Measurements from ENCODE around the gene MME.
"Not testable (repeated sequence)": the region's sequence is repeated elsewhere in the genome, so short reads cannot be mapped to it uniquely, and the experiment has no call there.

MME gene

DNA sequence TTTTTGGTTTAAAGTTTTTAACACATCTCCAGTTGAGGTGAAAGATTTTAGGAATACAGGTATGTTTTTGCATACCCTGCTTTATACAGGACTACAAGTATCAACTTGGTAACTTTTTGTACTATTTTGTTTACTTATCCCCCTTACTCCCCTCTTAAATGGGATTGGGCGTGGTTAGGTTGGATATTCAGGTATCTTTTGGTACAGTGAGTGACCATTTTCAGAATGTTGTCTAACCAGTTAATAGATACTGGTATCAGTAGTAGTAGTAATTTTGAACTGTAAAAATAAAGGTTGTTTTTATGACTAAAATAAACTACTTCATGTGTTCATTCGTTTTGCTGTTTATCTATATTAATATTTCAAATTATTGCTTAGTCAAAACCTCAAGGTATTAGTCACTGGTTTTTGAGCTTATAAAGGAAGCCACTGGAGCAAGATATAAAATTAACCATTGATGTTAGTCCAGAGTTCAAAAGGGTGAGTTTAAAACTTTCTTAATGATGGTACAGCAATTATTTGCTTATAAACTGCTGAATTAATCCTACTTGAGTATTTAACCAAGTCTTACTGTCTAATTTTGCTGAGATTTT, 3.3 kb downstream of the MME start:
- DNase-seq (ENCODE audit: low read depth, low spot score), result no peak

DNA sequence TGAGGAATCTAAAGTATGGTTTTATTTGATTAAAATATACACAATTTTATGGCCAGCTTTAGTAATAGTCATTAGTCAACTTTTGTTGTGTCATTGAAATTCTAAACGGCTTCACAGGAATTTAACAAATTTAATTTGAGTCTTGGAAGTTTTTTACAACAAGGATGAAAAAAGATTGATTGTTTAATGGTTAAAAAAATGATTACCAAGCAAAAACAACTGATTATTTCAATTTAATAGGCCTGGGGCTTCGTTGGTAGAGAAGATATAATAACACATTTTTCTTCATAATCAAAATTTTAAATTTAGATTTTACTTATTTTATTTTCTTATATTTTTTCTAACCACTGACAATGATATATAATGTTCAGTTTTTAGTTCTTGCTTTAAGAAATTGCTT, 4.4 kb downstream of the MME start:
- no peak for DNase-seq (ENCODE audit: low read depth, low spot score)

DNA sequence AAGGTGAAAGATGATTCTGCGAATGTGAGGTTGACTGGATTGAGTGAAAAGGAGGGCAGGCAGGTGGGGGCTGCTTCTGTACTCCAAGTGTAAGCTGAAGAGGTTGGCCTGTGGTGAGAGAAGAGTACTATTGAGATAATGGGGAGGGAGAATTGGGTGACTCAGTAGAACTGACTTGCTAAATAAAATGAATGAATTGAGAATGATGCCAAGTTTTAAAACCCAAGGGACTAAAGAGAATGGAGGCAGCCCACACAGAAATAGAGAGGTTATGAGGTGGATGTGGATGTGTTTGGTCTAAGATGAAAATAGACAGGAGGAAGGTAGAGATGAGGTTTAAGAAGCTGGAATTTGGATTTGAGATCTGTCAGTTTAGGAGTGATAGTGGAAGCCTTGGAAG, 5.9 kb downstream of the MME start:
- no peak for DNase-seq (ENCODE audit: low read depth, low spot score)

DNA sequence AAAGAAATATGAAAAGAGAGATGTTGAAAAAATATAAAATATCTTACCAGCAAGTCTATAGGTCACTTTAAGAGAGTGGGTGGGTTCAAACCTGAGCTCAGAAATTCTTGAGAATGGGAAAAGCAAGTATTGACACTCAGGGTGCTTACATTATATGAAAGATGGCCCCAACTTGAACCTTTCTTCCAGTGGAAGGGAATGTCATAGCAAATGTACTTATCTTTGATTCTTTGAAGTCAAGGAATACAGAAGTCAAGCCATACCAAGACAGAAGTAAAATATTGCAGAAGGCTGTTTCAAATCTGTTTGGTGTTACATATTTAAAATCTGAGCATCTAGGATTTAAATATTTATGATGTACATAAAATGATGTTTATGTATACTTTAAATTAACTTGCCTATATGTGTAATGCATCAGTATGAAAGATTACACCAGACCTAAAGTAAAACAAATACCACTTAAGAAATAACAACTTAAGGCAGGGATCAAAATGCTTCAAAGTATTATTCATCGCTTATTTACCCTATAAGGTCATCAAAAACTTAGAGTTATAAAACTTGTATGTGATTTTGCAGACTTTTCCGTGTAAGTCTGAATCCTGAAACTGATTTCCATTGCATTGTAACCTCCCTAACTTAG, 8.7 kb downstream of the MME start:
- DNase-seq (ENCODE audit: low read depth, low spot score), result no peak

DNA sequence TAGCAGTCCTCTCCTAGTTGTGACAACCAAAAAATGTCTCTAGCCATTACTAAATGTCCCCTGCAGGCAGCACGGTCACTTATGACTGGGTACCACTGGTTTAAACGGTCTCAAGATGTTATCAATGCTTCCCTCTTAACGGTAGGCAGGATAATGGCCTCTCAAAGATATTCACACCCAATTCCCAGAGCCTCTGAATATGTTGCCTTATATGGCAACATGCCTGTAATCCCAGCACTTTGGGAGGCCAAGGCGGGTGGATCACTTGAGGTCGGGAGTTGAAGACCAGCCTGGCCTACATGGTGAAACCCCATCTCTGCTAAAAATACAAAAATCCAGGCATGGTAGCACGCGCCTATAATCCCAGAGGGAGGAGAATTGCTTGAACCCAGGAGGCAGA, 9.4 kb downstream of the MME start:
- DNase-seq (ENCODE audit: low read depth, low spot score), result no peak

DNA sequence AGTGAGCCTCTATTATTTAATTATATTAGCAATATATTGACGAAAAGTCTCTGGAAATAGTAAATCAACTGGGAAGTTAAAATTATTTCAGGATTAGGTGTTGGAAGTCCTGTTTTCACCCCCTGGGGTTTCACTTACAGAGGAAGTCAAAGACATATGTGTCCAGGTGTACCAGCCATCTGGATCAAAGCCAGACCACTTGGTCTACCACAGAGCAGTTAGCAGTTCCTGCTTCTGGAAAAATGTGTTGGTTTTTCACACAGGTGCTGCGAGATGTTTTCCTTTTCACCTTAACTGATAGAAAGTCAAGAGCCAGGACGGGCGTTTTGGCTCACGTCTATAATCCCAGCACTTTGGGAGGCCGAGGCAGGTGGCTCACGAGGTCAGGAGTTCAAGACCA, 13.1 kb downstream of the MME start:
- no peak for DNase-seq (ENCODE audit: low read depth, low spot score)

DNA sequence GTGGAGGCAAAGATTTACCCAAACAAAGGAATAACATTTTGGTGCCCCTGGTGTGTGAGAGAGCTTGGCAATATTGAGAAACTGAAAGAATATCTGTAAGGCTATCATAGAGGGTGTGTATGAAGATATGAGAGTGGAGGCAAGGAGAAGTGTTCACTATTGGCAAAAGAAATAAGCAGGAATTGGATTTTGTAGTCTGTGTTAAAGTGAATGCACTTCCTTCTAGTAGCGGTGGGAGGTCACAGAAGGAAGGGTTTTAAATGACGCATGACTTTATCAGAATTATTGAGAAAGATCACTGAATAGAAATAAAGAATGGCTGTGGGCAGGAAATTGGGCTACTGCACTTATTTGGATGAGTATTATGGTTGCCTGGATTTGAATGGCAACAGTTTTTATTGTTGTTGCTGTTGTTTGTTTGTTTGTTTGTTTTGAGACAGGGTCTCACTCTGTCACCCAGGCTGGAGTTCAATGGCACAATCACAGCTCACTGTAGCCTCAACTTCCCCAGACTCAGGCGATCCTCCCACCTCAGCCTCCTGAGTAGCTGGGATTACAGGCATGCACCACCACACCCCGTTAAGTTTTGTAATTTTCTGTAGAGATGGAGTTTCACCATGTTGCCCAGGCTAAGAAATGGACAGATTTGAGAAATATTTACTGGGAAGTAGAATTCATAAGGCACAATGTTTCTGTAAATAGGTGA, 16.3 kb downstream of the MME start:
- no peak for DNase-seq (ENCODE audit: low read depth, low spot score)

DNA sequence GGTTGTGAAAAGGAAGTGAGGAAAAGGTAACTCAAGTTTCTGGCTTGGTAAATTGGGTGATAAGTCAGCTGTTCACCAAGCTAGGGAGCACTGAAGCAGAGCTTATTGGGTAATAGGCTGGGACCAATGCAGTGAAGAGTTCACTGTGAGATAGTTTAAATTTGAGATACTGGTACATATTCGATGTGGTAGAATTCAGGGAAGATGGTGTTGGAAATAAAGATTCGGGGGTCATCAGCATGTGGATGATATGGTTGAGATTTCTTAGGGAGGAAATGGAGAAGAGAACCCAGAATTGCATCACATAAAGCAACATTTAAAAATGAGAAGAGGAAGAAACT, 16.9 kb downstream of the MME start:
- no peak for DNase-seq (ENCODE audit: low read depth, low spot score)

DNA sequence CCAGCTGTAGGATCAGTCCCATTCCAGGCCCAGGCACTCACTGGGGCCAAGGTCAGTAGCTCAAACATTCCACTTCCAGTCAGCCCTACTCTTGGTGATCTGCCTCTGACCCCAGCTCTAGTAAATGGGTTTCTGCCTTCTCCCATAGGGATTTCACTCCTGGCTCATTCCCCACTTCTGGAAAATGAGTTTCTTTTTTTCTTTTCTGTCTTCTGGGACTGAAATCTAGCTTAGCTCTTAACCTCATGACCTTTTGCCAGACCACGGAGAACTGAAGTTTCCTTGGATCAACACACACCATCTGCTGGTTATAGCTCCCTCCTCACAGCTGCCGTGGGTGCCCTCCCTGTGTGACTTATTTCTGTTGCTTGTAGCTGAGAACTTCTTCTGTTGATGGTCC, 21.3 kb downstream of the MME start:
- peak; percentile 53 for DNase-seq (ENCODE audit: low read depth, low spot score)

DNA sequence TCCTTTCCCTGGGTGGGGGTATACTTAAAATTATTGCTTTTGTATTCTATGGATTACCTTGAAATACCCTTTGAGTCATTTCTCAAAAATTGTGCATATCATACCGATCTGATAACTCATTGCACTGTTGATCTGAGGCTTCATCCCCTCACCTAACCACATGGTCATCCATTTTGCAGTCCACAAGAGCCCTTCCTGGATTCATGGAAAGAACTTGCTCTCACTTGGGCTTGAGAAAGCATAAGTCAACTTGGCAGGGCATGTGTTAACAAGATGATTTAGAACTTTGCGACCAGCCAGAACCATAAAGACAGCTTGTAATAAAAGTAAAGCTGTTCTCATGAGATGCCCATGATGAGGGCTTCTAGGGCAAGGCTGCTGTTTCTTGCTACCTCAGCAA, 22.2 kb downstream of the MME start:
- DNase-seq (ENCODE audit: low read depth, low spot score), result no peak

DNA sequence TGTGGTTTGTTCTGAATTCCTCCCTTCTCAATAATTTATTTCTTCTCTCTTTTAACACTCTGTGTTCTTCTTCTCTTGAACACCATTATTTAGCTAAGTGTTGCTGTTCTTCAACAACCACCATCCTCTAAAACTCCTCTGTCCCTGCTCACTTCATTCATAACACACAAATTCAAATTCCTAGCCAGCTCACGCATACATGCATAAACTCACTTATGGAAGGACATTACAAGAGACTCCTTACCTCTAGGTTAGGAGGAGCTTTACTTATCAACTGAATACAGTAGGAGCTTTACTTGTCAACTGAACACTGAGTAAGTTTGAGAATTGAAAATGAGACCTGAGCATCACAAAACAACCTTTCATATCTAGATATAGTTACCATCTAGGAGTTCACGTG, 23.6 kb downstream of the MME start:
- no peak for DNase-seq (ENCODE audit: low read depth, low spot score)

DNA sequence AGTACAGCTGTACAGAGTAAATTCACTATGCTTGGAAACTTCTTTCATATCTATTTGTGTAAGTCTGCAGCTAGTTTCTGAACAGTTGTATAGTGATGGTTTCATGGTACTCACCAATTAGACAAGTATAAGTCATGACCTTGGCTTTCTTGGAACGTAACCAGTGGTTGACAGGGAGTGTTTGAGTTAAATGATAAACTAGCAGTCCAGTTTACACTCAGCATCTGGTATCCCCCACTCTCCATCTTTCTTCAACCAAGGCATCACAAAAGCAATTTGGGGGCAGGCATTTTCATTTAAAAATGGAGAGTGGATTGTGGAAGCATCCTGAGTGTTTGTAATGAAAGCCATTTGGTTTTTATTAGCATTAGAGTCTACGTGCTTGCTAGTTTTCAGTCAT, 26.0 kb downstream of the MME start:
- no peak for DNase-seq (ENCODE audit: low read depth, low spot score)

DNA sequence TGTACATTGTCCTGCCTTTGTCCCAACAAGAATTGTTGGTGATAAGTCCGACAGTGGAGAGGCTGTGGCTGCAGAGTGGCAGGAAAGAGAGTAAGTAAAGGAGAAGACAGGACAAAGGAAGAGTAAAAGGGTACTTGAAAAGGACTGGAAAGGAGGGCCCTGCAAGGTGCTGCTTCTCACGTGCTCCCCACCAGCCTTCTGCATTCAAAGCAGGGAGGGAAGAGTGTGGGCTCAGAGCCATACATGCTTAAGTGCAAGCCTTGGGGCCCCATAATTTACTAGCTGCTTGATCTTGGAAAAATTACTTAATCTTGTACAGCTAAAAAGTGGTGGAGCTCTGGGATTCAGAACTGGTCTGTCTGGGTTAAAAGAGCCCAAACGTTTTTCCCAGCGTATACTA, 29.9 kb downstream of the MME start:
- DNase-seq (ENCODE audit: low read depth, low spot score), result no peak

DNA sequence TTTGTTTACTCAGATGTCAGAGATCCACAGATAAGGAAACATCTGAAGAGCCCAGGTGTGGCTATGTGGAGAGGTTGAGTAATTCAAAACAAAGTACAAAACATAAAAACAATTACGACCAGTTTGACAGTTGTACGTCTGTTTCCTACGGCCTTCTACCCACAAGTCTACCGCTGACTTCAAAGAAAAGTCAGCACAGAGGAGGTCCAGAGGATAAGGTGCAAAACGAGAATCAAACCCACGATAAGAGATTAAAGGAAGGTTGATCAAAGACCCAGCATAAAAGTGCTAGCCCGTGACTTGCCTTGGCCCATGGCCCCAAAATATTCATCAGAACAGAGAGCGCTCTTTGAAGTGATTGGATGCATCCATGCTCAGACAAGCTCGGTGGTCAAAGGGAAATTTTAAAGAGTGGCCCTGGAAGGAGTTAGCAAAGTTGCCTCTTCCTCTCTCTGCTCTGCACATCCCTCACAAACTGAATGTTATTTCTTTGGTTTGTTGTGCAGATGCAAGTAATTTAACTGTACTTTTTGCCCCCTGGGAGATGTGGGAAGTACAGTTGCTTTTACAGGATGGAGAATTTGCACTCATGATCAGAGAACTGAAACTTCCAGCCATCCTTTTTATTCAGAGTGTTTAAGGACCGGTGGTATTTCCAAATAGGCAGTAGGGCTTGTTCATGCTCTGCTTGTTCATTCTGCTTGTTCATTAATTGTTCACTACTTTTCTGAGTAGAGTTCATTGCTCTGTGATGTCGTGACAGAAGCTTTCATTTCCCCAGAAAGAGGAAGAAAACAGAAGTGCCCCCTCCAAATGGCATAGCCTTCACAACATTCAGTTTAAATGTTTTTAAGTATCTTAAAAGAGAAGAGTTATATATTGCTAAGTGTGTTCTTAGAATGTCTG, 31.1 kb downstream of the MME start:
- DNase-seq (ENCODE audit: low read depth, low spot score), result no peak

DNA sequence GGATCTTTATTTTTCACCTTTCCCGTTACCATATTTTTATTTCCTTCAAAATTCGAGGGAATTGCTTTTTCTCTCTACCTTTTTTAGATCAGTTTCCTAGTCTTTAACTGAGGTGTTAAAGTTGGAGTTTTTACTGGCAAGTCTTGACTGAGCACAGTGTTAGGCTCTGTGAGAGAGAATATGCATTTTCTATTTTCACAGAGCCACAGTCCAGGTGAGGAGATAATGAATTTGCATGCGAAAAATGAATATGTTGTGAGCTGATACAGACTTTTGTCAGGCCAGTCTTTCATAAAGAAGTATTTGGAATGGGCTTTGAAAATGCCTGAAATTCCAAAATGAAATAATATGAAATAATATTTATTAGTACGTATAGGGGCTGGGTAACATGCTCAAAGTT, 31.9 kb downstream of the MME start:
- no peak for DNase-seq (ENCODE audit: low read depth, low spot score)

DNA sequence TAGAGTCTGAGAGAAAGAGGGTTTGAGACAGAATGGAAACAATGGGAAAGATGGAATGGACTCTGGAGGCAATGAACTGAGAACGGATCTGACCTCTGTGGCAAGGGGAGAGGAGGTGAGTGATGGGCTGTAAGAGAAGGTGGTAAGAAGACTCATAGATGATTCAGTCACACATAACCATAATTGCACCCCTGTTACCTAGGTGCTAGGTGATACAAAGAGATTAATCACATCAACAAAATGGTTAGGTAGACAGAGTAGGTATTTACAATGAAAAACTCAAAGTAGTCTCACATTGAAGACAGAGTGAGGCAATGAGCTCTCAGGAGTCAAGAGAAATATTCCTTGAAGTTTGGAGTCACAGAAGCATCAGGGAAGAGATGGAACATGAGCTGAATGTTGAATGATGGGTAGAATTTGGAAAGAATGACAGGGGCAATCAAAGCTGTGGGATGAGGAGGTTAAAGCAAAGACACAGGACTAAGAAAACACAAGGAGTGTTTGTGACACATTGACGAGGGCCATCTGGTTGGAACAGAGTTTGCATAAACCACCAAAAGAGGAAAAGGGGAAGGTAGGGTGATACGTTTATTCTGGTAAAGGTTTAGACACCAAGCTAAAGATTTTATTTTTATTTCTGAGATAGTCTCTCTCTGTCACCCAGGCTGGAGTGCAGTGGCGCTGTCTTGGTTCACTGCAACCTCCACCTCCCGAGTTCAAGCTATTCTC, 32.7 kb downstream of the MME start:
- no peak for DNase-seq (ENCODE audit: low read depth, low spot score)

DNA sequence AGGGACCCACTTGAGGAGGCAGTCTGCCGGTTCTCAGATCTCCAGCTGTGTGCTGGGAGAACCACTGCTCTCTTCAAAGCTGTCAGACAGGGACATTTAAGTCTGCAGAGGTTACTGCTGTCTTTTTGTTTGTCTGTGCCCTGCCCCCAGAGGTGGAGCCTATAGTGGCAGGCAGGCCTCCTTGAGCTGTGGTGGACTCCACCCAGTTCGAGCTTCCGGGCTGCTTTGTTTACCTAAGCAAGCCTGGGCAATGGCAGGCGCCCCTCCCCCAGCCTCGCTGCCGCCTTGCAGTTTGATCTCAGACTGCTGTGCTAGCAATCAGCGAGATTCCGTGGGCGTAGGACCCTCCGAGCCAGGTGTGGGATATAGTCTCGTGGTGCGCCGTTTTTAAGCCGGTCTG, 44.6 kb downstream of the MME start:
- DNase-seq (ENCODE audit: low read depth, low spot score), result not testable (repeated sequence)

DNA sequence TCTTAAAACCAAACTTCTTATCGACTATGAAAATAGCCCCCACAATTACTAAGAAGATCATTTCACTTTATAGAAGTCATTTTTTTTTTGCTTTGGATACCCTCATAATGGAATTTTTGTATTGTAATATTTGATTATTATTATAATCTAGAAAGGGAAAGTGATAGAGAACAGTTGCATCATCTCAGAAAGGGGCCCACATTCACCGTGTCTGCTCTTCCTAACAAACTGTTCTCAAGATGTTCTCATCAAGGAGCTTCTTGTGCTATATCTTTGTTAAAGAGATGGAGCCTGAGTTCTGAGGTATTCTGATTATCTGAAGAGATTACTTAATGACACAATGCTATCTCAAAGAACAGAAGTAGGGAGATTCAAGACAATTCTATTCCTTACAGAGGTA, 49.3 kb downstream of the MME start:
- no peak for DNase-seq (ENCODE audit: low read depth, low spot score)

DNA sequence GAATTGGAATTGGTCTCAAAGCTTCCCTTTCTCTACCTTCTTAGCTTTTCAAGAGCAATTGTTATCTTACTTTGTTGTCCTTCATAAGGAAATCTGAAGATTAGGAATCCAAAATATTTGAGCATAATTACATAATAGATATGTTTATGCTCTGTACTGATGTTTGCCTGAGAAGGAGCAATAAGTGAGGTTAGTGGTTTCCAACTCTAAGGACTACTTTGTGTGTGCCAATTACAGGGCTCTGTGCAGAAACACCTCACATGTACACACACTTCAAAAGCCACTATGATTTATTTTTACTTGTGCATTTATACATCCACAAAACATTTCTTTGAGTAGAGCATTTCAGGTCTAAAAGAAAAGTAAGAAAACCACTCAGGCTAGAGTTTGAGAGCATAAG, 49.9 kb downstream of the MME start:
- DNase-seq (ENCODE audit: low read depth, low spot score), result no peak

DNA sequence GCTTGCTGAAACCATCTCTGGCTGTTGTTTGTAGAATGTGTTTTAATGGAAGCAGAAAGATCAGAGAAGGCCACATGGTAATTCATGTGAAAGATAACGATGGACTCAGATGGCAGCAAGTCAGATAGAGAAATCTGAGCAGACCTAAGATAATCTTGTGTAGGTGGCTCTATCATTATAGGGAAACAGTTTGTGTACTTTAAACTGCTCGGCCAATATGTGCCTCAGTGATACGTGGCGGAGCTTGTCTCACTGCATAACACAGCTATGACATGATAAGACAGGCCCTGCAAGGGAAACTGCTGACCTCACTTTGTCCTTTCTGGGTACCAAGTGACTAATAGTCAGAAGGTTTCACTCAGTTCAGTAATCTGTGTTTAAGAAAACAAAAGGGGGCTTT, 51.0 kb downstream of the MME start:
- DNase-seq (ENCODE audit: low read depth, low spot score), result no peak

DNA sequence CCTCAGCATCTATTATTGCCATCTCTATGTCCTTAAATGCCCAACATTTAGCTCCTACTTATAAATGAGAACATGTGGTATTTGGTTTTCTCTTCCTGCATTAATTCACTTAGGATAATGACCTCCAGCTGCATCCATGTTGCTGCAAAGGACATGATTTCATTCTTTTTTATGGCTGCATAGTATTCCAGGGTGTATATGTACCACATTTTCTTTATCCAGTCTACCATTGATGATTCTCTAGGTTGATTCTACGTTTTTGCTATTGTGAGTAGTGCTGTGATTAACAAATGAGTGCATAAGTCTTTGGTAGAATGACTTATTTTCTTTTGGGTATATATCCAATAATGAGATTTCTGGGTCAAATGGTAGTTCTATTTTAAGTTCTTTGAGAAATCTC, 54.2 kb downstream of the MME start:
- DNase-seq (ENCODE audit: low read depth, low spot score), result not testable (repeated sequence)

DNA sequence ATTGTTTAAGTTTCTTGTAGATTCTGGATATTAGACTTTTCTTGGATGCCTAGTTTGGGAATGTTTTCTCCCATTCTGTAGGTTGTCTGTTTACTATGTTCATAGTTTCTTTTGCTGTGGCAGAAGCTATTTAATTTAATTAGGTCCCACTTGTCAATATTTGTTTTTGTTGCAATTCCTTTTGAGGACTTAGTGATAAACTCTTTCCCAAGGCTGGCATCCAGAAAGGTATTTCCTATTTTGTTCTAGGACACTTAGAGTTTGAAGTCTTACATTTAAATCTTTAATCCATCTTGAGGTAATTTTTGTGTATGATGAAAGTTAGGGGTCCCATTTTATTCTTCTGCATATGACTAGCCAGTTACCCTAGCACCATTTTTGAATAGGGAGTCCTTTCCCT, 54.9 kb downstream of the MME start:
- no peak for DNase-seq (ENCODE audit: low read depth, low spot score)
